Transverse colon (tissue), 4 donors: ENCODE results near the gene SMARCD1. TPM values are rescaled to one million over a fixed set of nuclear protein-coding genes. Genes with fewer than 3 reads are reported as not detected.

Experiments
- DNase-seq: peaks from one replicate; pipeline ENCODE4 v3.0.0-alpha.2; 2019
- H3K27ac ChIP-seq, 4 donors: fragments of 200-600 bp; sonication (generic); 2 replicates each; pipeline ENCODE4 v1.5.1; 2016 to 2018; ENCODE audit warnings: inconsistent platforms in 4 of 4
- H3K27me3 ChIP-seq: fragments of 200-600 bp; sonication (generic); 2 replicates; pipeline ENCODE4 v1.5.1; 2017; ENCODE audit warnings: inconsistent platforms
- H3K36me3 ChIP-seq, 4 donors: fragments of 200-600 bp; sonication (generic); 2 replicates each; pipeline ENCODE4 v1.5.1; 2017 to 2019; ENCODE audit warnings: inconsistent platforms in 4 of 4
- H3K4me1 ChIP-seq, 4 donors: fragments of 200-600 bp; sonication (generic); 2 replicates each; pipeline ENCODE4 v1.5.1; 2017 to 2020; ENCODE audit warnings: inconsistent platforms in 4 of 4
- H3K4me3 ChIP-seq, 4 donors: fragments of 200-600 bp; sonication (generic); 1 replicate in 1 of 4; 2 replicates in 3 of 4; pipeline versions ENCODE4 v1.5.1 to v1.6.1; 2017 to 2019; ENCODE audit warnings: inconsistent platforms in 4 of 4
- H3K9me3 ChIP-seq, 2 donors: fragments of 200-600 bp; sonication (generic); 2 replicates each; pipeline ENCODE4 v1.5.1; 2017 to 2019; ENCODE audit warnings: inconsistent platforms in 2 of 2
- CTCF ChIP-seq, 5 experiments: fragments of 200-600 bp in 3 of 5; fragments of 450-650 bp in 2 of 5; sonication (generic) in 3 of 5; IDR thresholded peaks; 1 replicate in 2 of 5; 2 replicates in 3 of 5; pipeline ENCODE4 v1.5.1; 2016 to 2017; ENCODE audit warnings: antibody characterized with exemption in 5 of 5, inconsistent platforms in 3 of 5, mild to moderate bottlenecking in 2 of 5, moderate library complexity in 1 of 5
- EP300 ChIP-seq: sonication (generic); formaldehyde crosslinking; IDR thresholded peaks from one replicate; pipeline ENCODE4 v1.6.1; 2017; ENCODE audit warnings: antibody characterized with exemption, low read depth
- POLR2A ChIP-seq: fragments of 450-650 bp; IDR thresholded peaks from one replicate; pipeline ENCODE4 v1.6.1; 2016; ENCODE audit warnings: antibody characterized with exemption, mild to moderate bottlenecking, moderate library complexity
- POLR2AphosphoS5 ChIP-seq, 3 donors: sonication (generic); formaldehyde crosslinking; IDR thresholded peaks; one replicate each; pipeline ENCODE4 v1.6.1; 2016; ENCODE audit warnings: antibody characterized with exemption in 3 of 3
- WGBS, 2 donors: methylation state at CpG; one replicate each; pipeline ENCODE4 v1.1.5; 2018; ENCODE audit warnings: low coverage in 1 of 2; 5-methylcytosine and 5-hydroxymethylcytosine counted together
- in situ Hi-C, 4 donors: fragments of 200-750 bp; cut with MboI; loops; one replicate each; pipeline versions ENCODE4 v1.15.0 to v1.15.1; 2017; ENCODE audit warnings: low sequenced_read_pairs in 3 of 4, low pct_ligation_motif_present in 1 of 4, low pct_unique_long_range_greater_than_20kb in 1 of 4
- intact Hi-C: fragments of 100-400 bp; cut with DNase I; formaldehyde crosslinking; loops from one replicate; pipeline ENCODE4 v1.15.1; 2023; ENCODE audit warnings: low total_unique reads
- total RNA-seq, 4 donors: library from RNA; depleted of rRNA; stranded (reverse); fragments of >200 nt; gene quantifications; one replicate each; pipeline ENCODE4 v1.1.0, GENCODE V29; 2016

The SMARCD1 gene
- total RNA-seq, 4 donors from 2014 or later = 23.7 to 52.4 (median 40.4) TPM

GRCh38 chr12:50104417-50105366 is 19.6 kb downstream of the SMARCD1 start:
- DNase-seq = no peak
- Histone ChIP-seq H3K4me1 (peaks cover 20 to 30% (median 23%) of the 10 kb centered on the region in 4 donors), H3K27me3 (no peaks in the 10 kb centered on the region), H3K4me3 (no peak overlapping the region), H3K27ac (no peak overlapping the region), H3K36me3 (no peaks in the 10 kb centered on the region), H3K9me3 (no peaks in the 10 kb centered on the region)
- intact Hi-C loops (loop anchor here (10.0 kb wide), 1 partner anchor 70 kb away; no protein-coding TSS in a partner anchor), in situ Hi-C loops (no loop called here)
- WGBS, 2 donors = 72% methylated on average over 14 of the region's 14 CpGs; no CpG with 5 or more reads in 1 of the 2 donors
- no peak for TF ChIP-seq EP300
- TF ChIP-seq POLR2A = no peak
- no peak for TF ChIP-seq POLR2AphosphoS5 (IDR thresholded peaks at IDR 0.05)

- H3K27me3 ChIP-seq = no peaks in the 10 kb centered on the region
- H3K27ac ChIP-seq = no peak overlapping the region
- no peaks in the 10 kb centered on the region for H3K36me3 ChIP-seq
- no peak overlapping the region for H3K4me3 ChIP-seq
- WGBS, 2 donors = 75 to 92% methylated on average over 2 to 12 of the region's 12 CpGs
- TF ChIP-seq POLR2AphosphoS5 (IDR thresholded peaks at IDR 0.05) = no peak
- TF ChIP-seq POLR2A = no peak
- no peak for TF ChIP-seq CTCF (IDR thresholded peaks at IDR 0.05)
- in situ Hi-C loops = no loop called here
- peaks cover 33 to 43% (median 36%) of the 10 kb centered on the region in 4 donors for H3K4me1 ChIP-seq
- intact Hi-C loops = loop anchor here (10.0 kb wide), 1 partner anchor 69 kb away; no protein-coding TSS in a partner anchor
- no peaks in the 10 kb centered on the region for H3K9me3 ChIP-seq
- DNase-seq = no peak
These were observed 20.8 kb downstream of the SMARCD1 start for GRCh38 chr12:50105913-50106450.

DNA sequence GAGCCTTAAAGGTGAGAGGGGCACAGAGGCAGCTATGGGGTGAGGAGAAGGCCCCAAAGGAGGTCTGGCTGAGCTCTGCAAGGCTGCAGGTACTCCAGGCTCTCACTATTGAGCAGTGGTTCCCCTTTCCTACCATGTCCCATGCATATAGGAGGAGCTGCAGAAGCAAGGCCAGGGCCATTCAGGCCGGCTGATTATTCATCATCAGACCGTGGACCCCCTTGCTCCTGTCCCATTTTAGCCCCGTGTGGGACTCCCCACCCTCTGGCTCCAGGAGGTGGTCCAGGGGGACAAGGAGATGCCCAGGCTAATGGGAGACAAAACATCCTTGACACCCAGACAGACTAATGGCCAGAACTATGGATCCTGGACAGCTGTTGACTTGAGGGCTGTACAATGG is 21.8 kb downstream of the SMARCD1 start:
- DNase-seq = no peak
- Histone ChIP-seq H3K9me3 (no peaks in the 10 kb centered on the region), H3K27me3 (no peaks in the 10 kb centered on the region), H3K4me1 (peaks cover 35 to 48% (median 41%) of the 10 kb centered on the region in 4 donors), H3K4me3 (no peak overlapping the region), H3K27ac (no peak overlapping the region), H3K36me3 (no peaks in the 10 kb centered on the region)
- 79% methylated on average over 3 of the region's 3 CpGs; no CpG with 5 or more reads in 1 of the 2 donors for WGBS, 2 donors
- in situ Hi-C loops = no loop called here
- intact Hi-C loops = loop anchor here (10.0 kb wide), 1 partner anchor 68 kb away; no protein-coding TSS in a partner anchor
- no peak for TF ChIP-seq POLR2A
- no peak for TF ChIP-seq POLR2AphosphoS5 (IDR thresholded peaks at IDR 0.05)
- TF ChIP-seq EP300 = no peak
- TF ChIP-seq CTCF (IDR thresholded peaks at IDR 0.05) = no peak

GRCh38 chr12:50107416-50108268 is 22.5 kb downstream of the SMARCD1 start:
- H3K27me3 ChIP-seq = no peaks in the 10 kb centered on the region
- no peaks in the 10 kb centered on the region for H3K9me3 ChIP-seq
- in situ Hi-C loops (no loop called here), intact Hi-C loops (loop anchor here (10.0 kb wide), 1 partner anchor 67 kb away; no protein-coding TSS in a partner anchor)
- no peak overlapping the region for H3K4me3 ChIP-seq
- H3K4me1 ChIP-seq = peaks cover 35 to 48% (median 41%) of the 10 kb centered on the region in 4 donors
- H3K36me3 ChIP-seq = no peaks in the 10 kb centered on the region
- 94 to 95% methylated on average over 4 to 17 of the region's 17 CpGs for WGBS, 2 donors
- no peak for TF ChIP-seq POLR2AphosphoS5 (IDR thresholded peaks at IDR 0.05)
- no peak for TF ChIP-seq CTCF (IDR thresholded peaks at IDR 0.05)
- no peak for TF ChIP-seq POLR2A
- TF ChIP-seq EP300 = no peak
- DNase-seq = no peak
- H3K27ac ChIP-seq = no peak overlapping the region
